ENCODE measurements around the gene NPC1L1. TPM values are rescaled to one million over a fixed set of nuclear protein-coding genes. Genes with fewer than 3 reads are reported as not detected.

The NPC1L1 gene
- total RNA-seq, 1 experiment from 2014 or later, result 0.15 TPM

GRCh38 chr7:44541876-44542610 is 913 bp upstream of the NPC1L1 start:
- ChIA-PET POLR2A (no interaction called here), CTCF (interaction anchor here (1.6 kb wide), 1 partner anchor 23 kb away, joined by 10 read pairs; no protein-coding TSS in a partner anchor), RAD21 (ENCODE audit: low non-redundant PET in 1 of 2, low total read pairs in 2 of 2, uncharacterized antibody in 2 of 2, unreplicated experiment in 2 of 2) (no interaction called here)
- ATAC-seq, result 0 out of 2 replicates have a peak, but pooled peaks have one; percentile 31
- Histone ChIP-seq H3K27me3 (ENCODE audit: insufficient read depth, low read length) (no peaks in the 10 kb centered on the region), H3K9me3 (ENCODE audit: control insufficient read depth in 1 of 2, insufficient read depth in 1 of 2, low read depth in 1 of 2, low read length in 2 of 2) (no peaks in the 10 kb centered on the region), H3K4me1 (ENCODE audit: control insufficient read depth in 1 of 2, insufficient read depth in 2 of 2, low read length in 2 of 2) (peaks cover 11% of the 10 kb centered on the region in 2 experiments), H3K36me3 (ENCODE audit: control insufficient read depth in 1 of 2, insufficient read depth in 2 of 2, low read length in 2 of 2) (no peaks in the 10 kb centered on the region), H2AFZ (ENCODE audit: low read depth, low read length, poor library complexity, severe bottlenecking) (no peak overlapping the region), H3K4me3 (replicated peaks in 1 of 2; ENCODE audit: low read depth in 1 of 2, low read length in 2 of 2) (no peak overlapping the region), H3K79me2 (ENCODE audit: insufficient read depth, low read length) (no peaks in the 10 kb centered on the region), H3K9me2 (ENCODE audit: insufficient read depth) (no peaks in the 10 kb centered on the region), H3K9ac (ENCODE audit: low read length) (no peak overlapping the region), H3K4me2 (ENCODE audit: low read length) (no peak overlapping the region), H4K20me1 (ENCODE audit: insufficient read depth) (no peaks in the 10 kb centered on the region), H3K27ac (ENCODE audit: low read depth, low read length) (no peak overlapping the region)
- no peak for TF ChIP-seq ELF1 (IDR thresholded peaks at IDR 0.05; ENCODE audit: borderline replicate concordance, low read depth)
- no peak for TF ChIP-seq FOSL1 (IDR thresholded peaks at IDR 0.05; ENCODE audit: low read depth)
- no peak for TF ChIP-seq ATF3 (IDR thresholded peaks at IDR 0.05)
- TF ChIP-seq ZNF274 (IDR thresholded peaks at IDR 0.05; ENCODE audit: low read depth, low read length), result no peak
- TF ChIP-seq EZH2 (IDR thresholded peaks at IDR 0.05), result no peak
- TF ChIP-seq TCF7L2 (IDR thresholded peaks at IDR 0.05; ENCODE audit: borderline replicate concordance, extremely low read depth, insufficient read depth, insufficient read length), result no peak
- no peak for TF ChIP-seq JUND (IDR thresholded peaks at IDR 0.05)
- no peak for TF ChIP-seq POLR2AphosphoS5 (IDR thresholded peaks at IDR 0.05; ENCODE audit: low read depth, low read length)
- TF ChIP-seq RAD21 (IDR thresholded peaks at IDR 0.05; ENCODE audit: low read depth), result no peak
- TF ChIP-seq POLR2A (IDR thresholded peaks at IDR 0.05; ENCODE audit: borderline replicate concordance, extremely low read depth, insufficient read depth, insufficient read length), result no peak
- no peak for TF ChIP-seq ZFX (IDR thresholded peaks at IDR 0.05)
- TF ChIP-seq CTCF (IDR thresholded peaks at IDR 0.05 in 2 of 3, conservative IDR thresholded peaks at IDR 0.05 in 1 of 3; ENCODE audit: borderline replicate concordance in 1 of 3, insufficient read depth in 1 of 3, low read depth in 2 of 3, low read length in 2 of 3), result no peak
- TF ChIP-seq EGR1 (IDR thresholded peaks at IDR 0.05; ENCODE audit: low read depth), result no peak
- intact Hi-C loops (cut with micrococcal nuclease), result no loop called here
- BruUV-seq (replicated peaks), result no TSS peak
- DNase-seq (ENCODE audit: low read depth, low spot score), result no peak

Data from HCT116 (cell line).